Measurements from ENCODE around the gene RNF32.
"Not testable (repeated sequence)": the region's sequence is repeated elsewhere in the genome, so short reads cannot be mapped to it uniquely, and the experiment has no call there.

RNF32 gene

GRCh38 chr7:156675721-156676120, 35.1 kb downstream of the RNF32 start:
- DNase-seq (ENCODE audit: low spot score) = no peak

GRCh38 chr7:156676263-156676662, 35.7 kb downstream of the RNF32 start:
- no peak for DNase-seq (ENCODE audit: low spot score)

- no peak for DNase-seq (ENCODE audit: low spot score)
Measured at GRCh38 chr7:156677374-156678054, 36.9 kb downstream of the RNF32 start.

GRCh38 chr7:156680281-156680680, 39.7 kb downstream of the RNF32 start:
- DNase-seq (ENCODE audit: low spot score) = no peak

- no peak for DNase-seq (ENCODE audit: low spot score)
Measured at GRCh38 chr7:156682928-156683327, 42.4 kb downstream of the RNF32 start.

- DNase-seq (ENCODE audit: low spot score) = no peak
Measured at GRCh38 chr7:156684251-156684650, 43.7 kb downstream of the RNF32 start.

GRCh38 chr7:156684661-156685060, 44.1 kb downstream of the RNF32 start:
- no peak for DNase-seq (ENCODE audit: low spot score)

GRCh38 chr7:156691764-156692163, 51.2 kb downstream of the RNF32 start:
- DNase-seq (ENCODE audit: low spot score) = no peak

- DNase-seq (ENCODE audit: low spot score) = no peak
Measured at GRCh38 chr7:156692849-156693248, 52.3 kb downstream of the RNF32 start.

GRCh38 chr7:156693627-156694026, 53.1 kb downstream of the RNF32 start:
- DNase-seq (ENCODE audit: low spot score) = no peak

- DNase-seq (ENCODE audit: low spot score) = not testable (repeated sequence)
Measured at GRCh38 chr7:156697283-156697682, 56.7 kb downstream of the RNF32 start.

- DNase-seq (ENCODE audit: low spot score) = not testable (repeated sequence)
Measured at GRCh38 chr7:156698512-156698911, 57.9 kb downstream of the RNF32 start.

- not testable (repeated sequence) for DNase-seq (ENCODE audit: low spot score)
Measured at GRCh38 chr7:156701787-156702186, 61.2 kb downstream of the RNF32 start.

- DNase-seq (ENCODE audit: low spot score) = no peak
Measured at GRCh38 chr7:156702399-156702798, 61.8 kb downstream of the RNF32 start.

GRCh38 chr7:156703209-156703608, 62.6 kb downstream of the RNF32 start:
- no peak for DNase-seq (ENCODE audit: low spot score)

- no peak for DNase-seq (ENCODE audit: low spot score)
Measured at GRCh38 chr7:156703773-156704482, 63.4 kb downstream of the RNF32 start.

GRCh38 chr7:156722043-156722826, 81.7 kb downstream of the RNF32 start:
- DNase-seq (ENCODE audit: low spot score) = no peak

- no peak for DNase-seq (ENCODE audit: low spot score)
Measured at GRCh38 chr7:156725073-156725472, 84.5 kb downstream of the RNF32 start.

- no peak for DNase-seq (ENCODE audit: low spot score)
Measured at GRCh38 chr7:156725936-156726335, 85.4 kb downstream of the RNF32 start.
